PC-3 (cell line): ENCODE results near the gene USP38. TPM values are rescaled to one million over a fixed set of nuclear protein-coding genes. Genes with fewer than 3 reads are reported as not detected.

Experiments
- ATAC-seq: fragments of 200-7000 bp; cut with Tn5 transposase; 2 replicates; pipeline ENCODE4 v1.9.1; 2020; ENCODE audit warnings: mild to moderate bottlenecking, moderate library complexity
- BruUV-seq: library from RNA; stranded (reverse); fragments of 400-500 nt; replicated peaks from 2 replicates; lab custom pipeline; 2021; lab: Mats Ljungman, UMichigan
- CTCF ChIA-PET: fragments of 300-600 bp; sonication (Branson Sonifier 250); formaldehyde crosslinking; loops from one replicate; lab custom pipeline; 2022; ENCODE audit warnings: antibody characterized with exemption; lab: Charles Lee
- POLR2A ChIA-PET: fragments of 300-600 bp; sonication (Branson Sonifier 250); formaldehyde crosslinking; loops from one replicate; lab custom pipeline; 2022; ENCODE audit warnings: antibody characterized with exemption; ENCODE audit not compliant: unreplicated experiment; lab: Charles Lee
- DNase-seq: peaks from one replicate; pipeline ENCODE4 v3.0.0-alpha.2; 2015
- H2AFZ ChIP-seq: fragments of 300-600 bp; sonication (generic); 2 replicates; pipeline ENCODE4 v1.6.0; 2016; ENCODE audit warnings: antibody characterized with exemption, low read length
- H3F3A ChIP-seq: fragments of 300-600 bp; sonication (generic); one replicate; pipeline ENCODE4 v1.6.0; 2017; ENCODE audit warnings: antibody characterized with exemption, low read length, control low read depth, mild to moderate bottlenecking; ENCODE audit not compliant: unreplicated experiment
- H3K27ac ChIP-seq: fragments of 300-600 bp; sonication (generic); 2 replicates; pipeline ENCODE4 v1.5.1; 2016; ENCODE audit warnings: mild to moderate bottlenecking, low read length
- H3K27me3 ChIP-seq: fragments of 300-600 bp; sonication (generic); 2 replicates; pipeline ENCODE4 v1.6.1; 2016; ENCODE audit warnings: low read length, mixed read lengths
- H3K36me3 ChIP-seq: fragments of 300-600 bp; sonication (generic); 2 replicates; pipeline ENCODE4 v1.6.1; 2016; ENCODE audit warnings: low read depth, mixed run types, low read length, mixed read lengths
- H3K4me1 ChIP-seq: fragments of 300-600 bp; sonication (generic); 2 replicates; pipeline ENCODE4 v1.5.1; 2016; ENCODE audit warnings: low read length; ENCODE audit not compliant: insufficient read depth
- H3K4me2 ChIP-seq: fragments of 300-600 bp; sonication (generic); 2 replicates; pipeline ENCODE4 v1.6.0; 2016; ENCODE audit warnings: low read length
- H3K4me3 ChIP-seq: fragments of 300-600 bp; sonication (generic); 2 replicates; pipeline ENCODE4 v1.5.1; 2016; ENCODE audit warnings: mild to moderate bottlenecking, low read length, mixed read lengths
- H3K79me2 ChIP-seq: fragments of 300-600 bp; sonication (generic); 2 replicates; pipeline ENCODE4 v1.6.1; 2017; ENCODE audit warnings: low read length, mixed read lengths
- H3K9ac ChIP-seq: fragments of 300-600 bp; sonication (generic); 2 replicates; pipeline ENCODE4 v1.6.0; 2016; ENCODE audit warnings: mild to moderate bottlenecking, low read length
- H3K9me2 ChIP-seq: fragments of 300-600 bp; sonication (generic); replicated peaks from 2 replicates; pipeline ENCODE4 v1.6.1; 2016; ENCODE audit warnings: mixed run types, low read length, mixed read lengths
- H3K9me3 ChIP-seq: fragments of 300-600 bp; sonication (generic); 2 replicates; pipeline ENCODE4 v1.6.1; 2016; ENCODE audit warnings: low read length, mixed read lengths
- H4K20me1 ChIP-seq: fragments of 300-600 bp; sonication (generic); 2 replicates; pipeline ENCODE4 v1.6.1; 2016; ENCODE audit warnings: low read length, mixed read lengths
- CTCF ChIP-seq: fragments of 300-600 bp; sonication (generic); conservative IDR thresholded peaks from 2 replicates; pipeline ENCODE4 v1.5.1; 2017; ENCODE audit warnings: antibody characterized with exemption, low read depth, mild to moderate bottlenecking, low read length
- EZH2 ChIP-seq: fragments of 300-600 bp; sonication (generic); IDR thresholded peaks from one replicate; pipeline ENCODE4 v1.6.1; 2017; ENCODE audit warnings: antibody characterized with exemption, mild to moderate bottlenecking, low read length; ENCODE audit not compliant: unreplicated experiment
- EZH2phosphoT487 ChIP-seq: fragments of 300-600 bp; sonication (generic); IDR thresholded peaks from 2 replicates; pipeline ENCODE4 v1.6.1; 2018; ENCODE audit warnings: mild to moderate bottlenecking, antibody characterized with exemption, low read length, borderline replicate concordance
- intact Hi-C: fragments of 100-400 bp; cut with micrococcal nuclease; formaldehyde crosslinking; loops from 2 replicates; pipeline ENCODE4 v1.9.0; 2023
- total RNA-seq: library from RNA; depleted of rRNA; stranded (reverse); fragments of >200 nt; gene quantifications from 2 replicates; pipeline ENCODE4 v1.2.3, GENCODE V29; 2014

USP38 gene
- total RNA-seq, 1 experiment from 2014 or later: 21.5 TPM

- intact Hi-C loops: no loop called here
- CTCF ChIA-PET: interaction anchor here (0.7 kb wide), 1 partner anchor 173 kb away, joined by 4 read pairs; no protein-coding TSS in a partner anchor
- Histone ChIP-seq H3K27ac (no peak overlapping the region), H3K36me3 (peaks cover 7% of the 10 kb centered on the region; the same call in 1 of the 2 replicates), H3K9ac (no peak overlapping the region), H3K4me1 (no peaks in the 10 kb centered on the region), H3K79me2 (no peaks in the 10 kb centered on the region), H3F3A (no peaks in the 10 kb centered on the region), H3K4me2 (no peak overlapping the region), H4K20me1 (no peaks in the 10 kb centered on the region), H3K27me3 (no peaks in the 10 kb centered on the region), H2AFZ (no peak overlapping the region), H3K9me2 (no peaks in the 10 kb centered on the region), H3K9me3 (no peaks in the 10 kb centered on the region), H3K4me3 (no peak overlapping the region)
- TF ChIP-seq EZH2 (no peak), CTCF (no peak), EZH2phosphoT487 (no peak)
- POLR2A ChIA-PET: no interaction called here
- no TSS peak for BruUV-seq
- DNase-seq (no peak), ATAC-seq (no peak)
Observed at GRCh38 chr4:143224255-143224654, 39.5 kb downstream of the USP38 start.

GRCh38 chr4:143225167-143225566, 40.5 kb downstream of the USP38 start:
- Histone ChIP-seq H3K4me1 (no peaks in the 10 kb centered on the region), H4K20me1 (no peaks in the 10 kb centered on the region), H3F3A (no peaks in the 10 kb centered on the region), H3K79me2 (no peaks in the 10 kb centered on the region), H2AFZ (no peak overlapping the region), H3K36me3 (peaks cover 6% of the 10 kb centered on the region; the same call in 1 of the 2 replicates), H3K4me2 (no peak overlapping the region), H3K9me3 (no peaks in the 10 kb centered on the region), H3K9ac (no peak overlapping the region), H3K4me3 (no peak overlapping the region), H3K27ac (no peak overlapping the region), H3K9me2 (no peaks in the 10 kb centered on the region), H3K27me3 (no peaks in the 10 kb centered on the region)
- CTCF ChIA-PET: interaction anchor here (0.7 kb wide), 1 partner anchor 172 kb away, joined by 4 read pairs; no protein-coding TSS in a partner anchor
- BruUV-seq: no TSS peak
- intact Hi-C loops: no loop called here
- ATAC-seq (no peak), DNase-seq (no peak)
- POLR2A ChIA-PET: no interaction called here
- TF ChIP-seq CTCF (no peak), EZH2phosphoT487 (no peak), EZH2 (no peak)

- H3K9me2 ChIP-seq: no peaks in the 10 kb centered on the region
- H3K79me2 ChIP-seq: no peaks in the 10 kb centered on the region
- intact Hi-C loops: no loop called here
- no peaks in the 10 kb centered on the region for H3F3A ChIP-seq
- no peak for DNase-seq
- H3K27ac ChIP-seq: no peak overlapping the region
- no peaks in the 10 kb centered on the region for H3K27me3 ChIP-seq
- H3K36me3 ChIP-seq: no peaks in the 10 kb centered on the region
- H3K9ac ChIP-seq: no peak overlapping the region
- no peaks in the 10 kb centered on the region for H4K20me1 ChIP-seq
- H3K4me1 ChIP-seq: peaks cover 9% of the 10 kb centered on the region
- no peaks in the 10 kb centered on the region for H3K9me3 ChIP-seq
- no peak overlapping the region for H3K4me3 ChIP-seq
- no TSS peak for BruUV-seq
- no peak overlapping the region for H3K4me2 ChIP-seq
- POLR2A ChIA-PET: no interaction called here
- H2AFZ ChIP-seq: no peak overlapping the region
- ATAC-seq: no peak
- TF ChIP-seq CTCF: no peak
- TF ChIP-seq EZH2phosphoT487: no peak
- no peak for TF ChIP-seq EZH2
- CTCF ChIA-PET: no interaction called here
Observed at GRCh38 chr4:143230683-143231082, 46.0 kb downstream of the USP38 start.
